Activated CD8-positive, alpha-beta memory T cell treated with anti-CD3 and anti-CD28 coated beads, Interleukin-2, amount 50 U/mL, for 1 hour (primary cell): ENCODE results near the gene TAF11.
A peak's percentile ranks its signal among the peaks of the same experiment; 100 is the strongest.
"Not testable (repeated sequence)": the region's sequence is repeated elsewhere in the genome, so short reads cannot be mapped to it uniquely, and the experiment has no call there.

Experiments used
- DNase-seq: peaks from one replicate; pipeline ENCODE4 v3.0.0-alpha.2; 2020; ENCODE audit errors: extremely low read depth

Gene TAF11

DNA sequence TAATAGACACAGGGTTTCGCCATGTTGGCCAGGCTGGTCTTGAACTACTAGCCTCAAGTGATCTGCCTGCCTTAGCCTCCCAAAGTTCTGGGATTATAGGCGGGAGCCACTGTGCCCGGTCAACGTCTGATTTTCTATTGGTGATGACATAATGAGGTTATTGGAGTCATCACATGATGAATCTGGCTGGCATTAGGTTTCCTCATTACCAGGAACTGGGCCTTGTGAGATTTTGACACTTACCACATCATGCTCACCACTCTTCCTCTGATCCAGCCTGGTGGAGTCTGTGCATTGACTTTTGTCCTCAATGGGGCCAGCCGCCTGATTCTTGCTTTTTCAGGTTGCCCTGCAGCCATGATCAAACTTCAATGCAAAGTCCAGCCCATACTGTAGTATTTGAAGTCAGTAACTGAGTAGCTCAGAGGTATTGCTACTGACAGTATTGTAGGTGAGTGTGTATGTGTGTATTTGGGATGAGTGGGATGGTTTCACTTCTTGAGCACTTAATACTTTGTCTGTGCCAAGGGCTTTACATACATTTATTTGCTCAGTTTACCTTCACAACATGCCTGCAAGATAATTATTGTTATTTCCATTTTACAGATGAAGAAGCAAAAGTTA lies 17.3 kb upstream of the TAF11 start:
- no peak for DNase-seq

- DNase-seq, result no peak
Measured at GRCh38 chr6:34901930-34902329, 14.1 kb upstream of the TAF11 start.

DNA sequence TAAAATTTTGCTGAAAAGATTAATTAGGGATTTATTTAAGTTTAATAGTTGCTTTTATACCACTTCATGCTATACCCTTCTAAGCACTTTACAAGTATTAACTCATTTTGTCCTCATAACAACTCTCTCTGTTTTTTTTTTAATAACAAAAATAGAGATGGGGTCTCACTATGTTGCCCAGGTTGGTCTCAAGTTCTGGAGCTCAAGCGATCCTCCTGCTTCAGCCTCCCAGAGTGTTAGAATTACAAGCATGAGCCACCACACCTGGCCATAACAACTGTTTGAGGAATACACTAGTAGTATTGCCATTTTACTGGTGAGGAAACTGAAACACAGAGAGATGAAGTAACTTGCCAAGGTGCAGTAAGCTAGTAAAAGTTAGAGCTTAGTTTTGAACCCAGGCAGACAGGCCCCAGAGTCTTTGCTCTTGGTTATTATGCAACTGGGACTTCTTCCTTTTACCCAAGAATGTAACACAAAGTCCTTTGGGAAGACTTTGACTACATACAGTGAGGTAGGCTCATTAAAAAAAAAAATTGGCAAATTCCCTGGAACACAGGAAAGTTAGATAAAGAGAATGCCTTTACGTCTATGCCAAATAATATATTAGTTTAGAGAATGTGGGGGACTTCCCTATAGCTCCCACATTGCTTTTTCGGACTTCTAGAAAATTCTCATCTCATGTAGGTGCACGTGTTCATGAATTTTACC lies 12.6 kb upstream of the TAF11 start:
- DNase-seq, result no peak

DNA sequence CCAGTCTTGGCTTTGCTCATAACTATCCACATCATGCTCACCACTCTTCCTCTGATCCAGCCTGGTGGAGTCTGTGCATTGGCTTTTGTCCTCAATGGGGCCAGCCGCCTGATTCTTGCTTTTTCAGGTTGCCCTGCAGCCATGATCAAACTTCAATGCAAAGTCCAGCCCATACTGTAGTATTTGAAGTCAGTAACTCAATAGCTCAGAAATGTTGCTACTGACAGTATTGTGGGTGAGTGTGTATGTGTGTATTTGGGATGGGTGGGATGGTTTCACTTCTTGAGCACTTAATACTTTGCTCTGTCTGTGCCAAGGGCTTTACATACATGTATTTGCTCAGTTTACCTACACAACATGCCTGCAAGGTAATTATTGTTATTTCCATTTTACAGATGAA lies 11.9 kb upstream of the TAF11 start:
- DNase-seq, result not testable (repeated sequence)

GRCh38 chr6:34897716-34898115 lies 9.9 kb upstream of the TAF11 start:
- no peak for DNase-seq

- DNase-seq, result no peak
Measured at GRCh38 chr6:34897130-34897529, 9.3 kb upstream of the TAF11 start.

DNA sequence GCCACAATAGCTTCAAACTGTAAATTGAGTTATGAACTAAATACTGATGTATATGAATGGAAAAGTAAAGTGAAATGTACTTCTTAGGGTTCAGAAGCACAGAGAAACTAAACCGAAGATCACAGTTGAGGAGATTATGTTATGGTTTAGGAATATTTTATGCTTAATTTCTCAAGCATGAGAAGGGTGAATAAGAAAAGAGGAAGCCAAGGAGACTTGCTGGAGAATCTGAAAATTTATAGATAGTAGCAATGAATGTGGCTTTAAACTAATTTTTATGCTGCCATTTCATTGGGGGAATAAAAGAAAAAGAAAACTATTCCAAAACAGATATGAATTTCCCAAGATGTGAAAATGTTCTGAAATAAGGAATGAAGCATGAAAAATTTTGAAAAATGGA lies 6.9 kb upstream of the TAF11 start:
- no peak for DNase-seq

- DNase-seq, result no peak
Measured at GRCh38 chr6:34891296-34891695, 3.5 kb upstream of the TAF11 start.

GRCh38 chr6:34890533-34890925 lies 2.7 kb upstream of the TAF11 start:
- no peak for DNase-seq

DNA sequence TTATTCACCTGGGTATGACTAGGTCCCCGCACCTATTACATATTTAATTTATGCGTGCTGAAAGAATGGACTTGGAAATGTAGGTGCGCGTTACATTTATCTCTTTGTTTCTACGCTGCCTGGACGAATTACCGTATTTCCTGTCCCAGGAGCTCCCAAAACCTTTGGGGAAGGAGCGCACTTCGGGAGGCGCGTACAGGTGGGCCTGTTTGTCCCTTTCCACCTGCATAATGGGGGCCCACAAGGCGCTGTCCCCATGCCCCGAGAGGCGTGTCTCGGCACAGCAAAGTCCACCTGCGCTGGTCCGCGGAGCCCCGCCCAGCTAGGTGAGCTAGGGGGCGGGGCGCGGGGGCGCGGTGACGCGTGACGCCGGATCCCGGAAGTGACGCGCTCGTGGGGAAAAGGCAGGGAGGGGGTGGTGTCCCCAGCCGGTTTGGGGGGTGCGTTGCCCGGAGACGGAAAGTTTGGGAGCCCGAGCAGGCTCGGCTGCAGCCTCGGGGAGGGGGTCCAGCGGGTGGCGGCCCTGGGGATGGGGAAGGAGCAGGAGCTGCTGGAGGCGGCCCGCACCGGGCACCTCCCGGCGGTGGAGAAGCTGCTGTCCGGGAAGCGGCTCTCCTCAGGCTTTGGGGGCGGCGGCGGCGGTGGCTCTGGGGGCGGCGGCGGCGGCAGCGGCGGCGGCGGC lies 1.2 kb upstream of the TAF11 start, which contains the start of gene ANKS1A:
Gene ANKS1A, plus strand, starts transcription at position 382 of the 682 bp plus-strand sequence. Its CDS starts 148 bp downstream, at position 530.
- DNase-seq, result peak; percentile 76

DNA sequence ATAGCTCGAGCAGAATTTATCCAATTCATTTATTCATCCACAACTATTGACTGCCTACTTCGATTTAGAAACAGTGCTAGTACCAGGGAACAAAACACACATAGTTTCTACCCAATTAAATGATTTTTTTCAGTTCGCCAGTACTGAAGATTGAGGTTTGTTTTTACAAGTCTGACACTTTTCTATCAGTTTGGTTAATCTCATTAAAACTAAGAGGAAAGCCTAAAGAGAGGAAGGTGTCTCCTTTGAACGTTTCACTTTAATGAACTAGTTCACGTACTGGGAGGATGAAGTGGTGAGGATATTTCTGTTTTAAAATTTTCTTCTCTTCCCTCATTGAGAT lies 643 bp upstream of the TAF11 start:
- no peak for DNase-seq

DNA sequence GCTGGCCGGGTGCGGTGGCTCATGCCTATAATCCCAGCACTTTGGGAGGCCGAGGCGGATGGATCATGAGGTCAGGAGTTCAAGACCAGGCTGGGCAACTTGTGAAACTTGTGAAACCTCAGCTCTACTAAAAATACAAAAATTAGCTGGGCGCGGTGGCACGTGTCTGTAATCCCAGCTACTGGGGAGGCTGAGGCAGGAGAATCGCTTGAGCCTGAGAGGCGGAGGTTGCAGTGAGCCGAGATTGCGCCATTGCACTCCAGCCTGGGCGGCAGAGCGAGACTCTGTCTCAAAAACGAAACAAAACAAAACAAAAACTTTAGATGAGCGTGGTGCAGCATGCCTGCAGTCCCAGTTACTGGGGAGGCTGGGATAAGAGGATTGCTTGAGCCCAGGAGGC lies 2.0 kb downstream of the TAF11 start:
- not testable (repeated sequence) for DNase-seq

DNA sequence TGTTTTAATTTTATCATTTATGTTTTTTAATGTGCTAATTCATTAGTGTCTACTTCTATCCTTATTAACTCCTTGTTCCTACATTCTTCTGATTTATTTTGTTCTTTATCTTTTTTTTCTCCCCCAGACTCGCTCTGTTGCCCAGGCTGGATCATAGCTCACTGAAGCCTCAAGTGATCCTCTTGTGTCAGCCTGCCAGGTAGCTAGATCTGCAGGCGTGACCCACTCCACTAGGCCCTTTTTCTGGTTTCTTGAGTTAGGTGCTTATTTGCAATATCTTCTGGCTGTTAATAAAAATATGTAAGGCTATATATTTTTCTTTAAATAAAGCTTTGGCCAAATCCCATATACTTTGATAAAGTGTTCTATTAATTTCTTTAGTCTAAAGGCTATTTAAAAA lies 2.8 kb downstream of the TAF11 start:
- no peak for DNase-seq

DNA sequence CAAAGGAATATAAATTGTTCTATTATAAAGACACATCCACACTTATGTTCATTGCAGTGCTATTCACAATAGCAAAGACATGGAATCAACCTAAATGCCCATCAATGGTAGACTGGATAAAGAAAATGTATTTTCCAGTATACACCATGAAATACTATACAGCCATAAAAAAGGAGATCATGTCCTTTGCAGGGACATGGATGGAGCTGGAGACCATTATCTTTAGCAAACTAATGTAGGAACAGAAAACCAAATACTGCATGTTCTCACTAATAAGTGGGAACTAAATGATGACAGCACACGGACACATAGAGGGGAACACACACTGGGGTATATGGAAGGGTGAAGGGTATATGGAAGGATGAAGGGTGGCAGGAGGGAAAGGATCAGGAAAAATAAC lies 3.8 kb downstream of the TAF11 start:
- DNase-seq, result not testable (repeated sequence)

GRCh38 chr6:34877869-34878485 lies 9.9 kb downstream of the TAF11 start:
- no peak for DNase-seq

GRCh38 chr6:34877259-34877658 lies 10.6 kb downstream of the TAF11 start:
- no peak for DNase-seq

DNA sequence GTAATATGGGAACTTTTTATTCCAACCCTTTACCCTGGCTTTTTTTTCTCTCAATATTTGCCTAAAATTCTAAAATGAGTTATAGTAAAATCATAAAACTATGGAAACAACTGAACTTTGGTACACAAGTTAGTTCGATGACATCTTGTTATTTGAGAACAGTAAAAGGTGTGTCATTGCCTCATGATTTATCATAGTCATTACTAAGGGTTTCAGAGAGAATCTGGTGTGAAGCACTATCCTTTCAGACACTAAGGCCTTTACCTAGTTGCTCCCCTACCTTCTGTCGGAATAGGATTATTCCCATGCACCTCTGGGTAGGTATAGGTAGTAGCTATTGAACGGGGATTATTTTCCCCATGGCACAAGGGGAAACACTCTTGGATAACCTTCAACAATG lies 11.4 kb downstream of the TAF11 start:
- no peak for DNase-seq

GRCh38 chr6:34875292-34876213 lies 12.3 kb downstream of the TAF11 start:
- no peak for DNase-seq

DNA sequence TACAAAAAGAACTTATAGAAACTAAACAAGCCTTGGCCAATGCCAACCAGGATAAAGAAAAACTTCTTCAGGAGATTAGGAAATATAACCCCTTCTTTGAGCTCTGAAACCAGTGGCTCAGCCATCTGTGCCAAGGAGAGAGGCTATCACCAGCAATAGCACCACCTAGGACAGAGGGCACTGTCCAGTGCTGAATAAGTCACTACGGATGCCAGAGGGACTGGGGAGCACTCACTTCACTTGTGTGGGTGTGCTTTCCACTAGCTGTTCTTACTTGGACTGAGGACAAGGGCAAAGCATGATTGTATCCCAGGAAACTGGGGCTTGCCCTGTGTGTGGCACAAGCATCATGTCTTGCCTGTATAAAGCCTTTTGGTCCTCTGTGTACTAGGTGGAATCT lies 15.5 kb downstream of the TAF11 start:
- DNase-seq, result no peak

GRCh38 chr6:34871853-34872252 lies 16.0 kb downstream of the TAF11 start:
- DNase-seq, result no peak

GRCh38 chr6:34867484-34867883 lies 20.4 kb downstream of the TAF11 start:
- no peak for DNase-seq

DNA sequence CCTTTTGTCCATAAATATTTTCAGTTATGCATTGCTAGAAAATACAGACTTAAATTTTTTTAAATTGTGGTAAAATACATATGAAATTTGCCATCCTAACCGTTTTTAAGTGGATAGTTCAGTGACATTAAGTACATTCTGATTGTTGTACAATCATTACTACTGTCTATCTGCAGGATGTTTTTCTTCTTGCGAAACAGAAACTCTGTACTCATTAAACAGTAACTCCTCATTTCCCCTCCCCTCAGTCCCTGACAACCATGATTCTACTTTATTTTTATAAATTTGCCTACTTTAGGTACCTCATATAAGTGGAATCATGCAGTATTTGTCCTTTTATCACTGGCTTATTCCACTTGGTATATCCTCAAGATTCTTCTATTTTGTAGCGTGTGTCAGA lies 21.3 kb downstream of the TAF11 start:
- no peak for DNase-seq
